GM19025 (cell line): Measurements from ENCODE around the gene CCL4L2.
A peak's percentile ranks its signal among the peaks of the same experiment; 100 is the strongest.
"Not testable (repeated sequence)": the region's sequence is repeated elsewhere in the genome, so short reads cannot be mapped to it uniquely, and the experiment has no call there.

Experiments used
- ATAC-seq: cut with Tn5 transposase; IDR thresholded peaks from one replicate; pipeline ENCODE4 v1.9.1; 2021; ENCODE audit warnings: mild to moderate bottlenecking, low read depth, moderate library complexity; ENCODE audit not compliant: unreplicated experiment

CCL4L2 gene

GRCh38 chr17:36210439-36211211 is at the start of gene CCL4L2:
CCL4L2 (plus strand) TSS chr17:36211063.
- peak; percentile 70 for ATAC-seq

GRCh38 chr17:36168836-36169235 is 42.0 kb upstream of the CCL4L2 start:
- ATAC-seq, result not testable (repeated sequence)

- ATAC-seq, result not testable (repeated sequence)
Measured at GRCh38 chr17:36176536-36176935, 34.3 kb upstream of the CCL4L2 start, which contains the start of gene TBC1D3B. TBC1D3B (minus strand) TSS chr17:36176636; CDS start chr17:36175050, 1,586 bp downstream.

- not testable (repeated sequence) for ATAC-seq
Measured at GRCh38 chr17:36181446-36182175, 29.3 kb upstream of the CCL4L2 start.

- no peak for ATAC-seq
Measured at GRCh38 chr17:36182176-36183000, 28.5 kb upstream of the CCL4L2 start.

GRCh38 chr17:36183001-36183971 is 27.6 kb upstream of the CCL4L2 start:
- no peak for ATAC-seq

GRCh38 chr17:36184023-36184765 is 26.7 kb upstream of the CCL4L2 start:
- ATAC-seq, result no peak

GRCh38 chr17:36185416-36185815 is 25.4 kb upstream of the CCL4L2 start:
- ATAC-seq, result no peak

- not testable (repeated sequence) for ATAC-seq
Measured at GRCh38 chr17:36186810-36187763, 23.8 kb upstream of the CCL4L2 start.

- ATAC-seq, result not testable (repeated sequence)
Measured at GRCh38 chr17:36187943-36188665, 22.8 kb upstream of the CCL4L2 start.

- ATAC-seq, result no peak
Measured at GRCh38 chr17:36188891-36189306, 22.0 kb upstream of the CCL4L2 start.

- ATAC-seq, result not testable (repeated sequence)
Measured at GRCh38 chr17:36189993-36190392, 20.9 kb upstream of the CCL4L2 start.

GRCh38 chr17:36190549-36191330 is 20.1 kb upstream of the CCL4L2 start:
- not testable (repeated sequence) for ATAC-seq

- no peak for ATAC-seq
Measured at GRCh38 chr17:36193216-36193775, 17.6 kb upstream of the CCL4L2 start.

GRCh38 chr17:36194147-36194831 is 16.6 kb upstream of the CCL4L2 start:
- not testable (repeated sequence) for ATAC-seq
